Trophoblast cell (in vitro differentiated cells and primary cell): ENCODE measurements around the gene RAD51B.
A peak's percentile ranks its signal among the peaks of the same experiment; 100 is the strongest.

Experiments
- DNase-seq, 2 donors: peaks; one replicate each; pipeline ENCODE4 v3.0.0-alpha.2; 2016
- H2AFZ ChIP-seq: 2 replicates; pipeline ENCODE4 v1.6.1; 2013; ENCODE audit warnings: low read length, moderate library complexity, mild to moderate bottlenecking; ENCODE audit not compliant: insufficient read depth, poor library complexity
- H2AK5ac ChIP-seq: 2 replicates; pipeline ENCODE4 v1.6.1; 2013; ENCODE audit warnings: mild to moderate bottlenecking, low read length
- H2BK120ac ChIP-seq: 2 replicates; pipeline ENCODE4 v1.6.1; 2013; ENCODE audit warnings: low read length, mild to moderate bottlenecking, moderate library complexity; ENCODE audit not compliant: insufficient read depth, poor library complexity
- H2BK12ac ChIP-seq: 2 replicates; pipeline ENCODE4 v1.6.1; 2013; ENCODE audit warnings: mild to moderate bottlenecking, low read length, moderate library complexity
- H2BK5ac ChIP-seq: 2 replicates; pipeline ENCODE4 v1.6.1; 2013; ENCODE audit warnings: low read length, low read depth, moderate library complexity, mild to moderate bottlenecking; ENCODE audit not compliant: poor library complexity
- H3K14ac ChIP-seq: 2 replicates; pipeline ENCODE4 v1.6.1; 2013; ENCODE audit warnings: mild to moderate bottlenecking, low read length
- H3K18ac ChIP-seq: 2 replicates; pipeline ENCODE4 v1.6.1; 2013; ENCODE audit warnings: mild to moderate bottlenecking, low read length
- H3K23ac ChIP-seq: 2 replicates; pipeline ENCODE4 v1.6.1; 2013; ENCODE audit warnings: low read length
- H3K27ac ChIP-seq: 2 replicates; pipeline ENCODE4 v1.5.1; 2013; ENCODE audit warnings: low read depth, mild to moderate bottlenecking, inconsistent platforms, low read length, moderate library complexity
- H3K27me3 ChIP-seq: 2 replicates; pipeline ENCODE4 v1.6.1; 2013; ENCODE audit warnings: inconsistent platforms, mild to moderate bottlenecking, low read length, moderate library complexity; ENCODE audit not compliant: insufficient read depth
- H3K36me3 ChIP-seq, 2 experiments: 1 replicate in 1 of 2; 2 replicates in 1 of 2; pipeline ENCODE4 v1.6.1; 2013; ENCODE audit warnings: low read length in 2 of 2, mild to moderate bottlenecking in 2 of 2, moderate library complexity in 1 of 2; ENCODE audit not compliant: insufficient read depth in 2 of 2, control insufficient read depth in 1 of 2
- H3K4ac ChIP-seq: 2 replicates; pipeline ENCODE4 v1.6.1; 2013; ENCODE audit warnings: low read depth, mild to moderate bottlenecking, low read length, moderate library complexity
- H3K4me1 ChIP-seq, 2 experiments: 1 replicate in 1 of 2; 2 replicates in 1 of 2; pipeline ENCODE4 v1.6.1; 2013; ENCODE audit warnings: low read length in 2 of 2, mild to moderate bottlenecking in 2 of 2, moderate library complexity in 1 of 2; ENCODE audit not compliant: insufficient read depth in 2 of 2, control insufficient read depth in 1 of 2
- H3K4me2 ChIP-seq: 2 replicates; pipeline ENCODE4 v1.6.1; 2013; ENCODE audit warnings: inconsistent platforms, mild to moderate bottlenecking, low read length, moderate library complexity
- H3K4me3 ChIP-seq: 2 replicates; pipeline ENCODE4 v1.5.1; 2013; ENCODE audit warnings: mild to moderate bottlenecking, low read depth, low read length, inconsistent platforms
- H3K79me1 ChIP-seq: one replicate; pipeline ENCODE4 v1.6.1; 2013; ENCODE audit warnings: low read length
- H3K79me2 ChIP-seq: 2 replicates; pipeline ENCODE4 v1.6.1; 2013; ENCODE audit warnings: low read length, mild to moderate bottlenecking; ENCODE audit not compliant: control insufficient read depth, insufficient read depth, poor library complexity
- H3K9ac ChIP-seq: 2 replicates; pipeline ENCODE4 v1.6.1; 2013; ENCODE audit warnings: mild to moderate bottlenecking, low read length
- H3K9me3 ChIP-seq: 2 replicates; pipeline ENCODE4 v1.6.1; 2013; ENCODE audit warnings: low read depth, mild to moderate bottlenecking, control low read depth, inconsistent platforms, low read length; ENCODE audit not compliant: insufficient read depth
- H4K12ac ChIP-seq: 2 replicates; pipeline ENCODE4 v1.6.1; 2013; ENCODE audit warnings: low read depth, mild to moderate bottlenecking, low read length, moderate library complexity
- H4K8ac ChIP-seq: 2 replicates; pipeline ENCODE4 v1.6.1; 2013; ENCODE audit warnings: low read depth, mild to moderate bottlenecking, low read length, moderate library complexity
- H4K91ac ChIP-seq: one replicate; pipeline ENCODE4 v1.6.1; 2013; ENCODE audit warnings: low read depth, mild to moderate bottlenecking, low read length, moderate library complexity
- WGBS: extraction: QIAGEN DNeasy Blood & Tissue Kit; methylation state at CpG from one replicate; pipeline ENCODE4 v1.1.7; 2013; ENCODE audit warnings: missing lambda C conversion rate; ENCODE audit not compliant: insufficient read length, insufficient coverage; ENCODE audit errors: extremely low coverage; 5-methylcytosine and 5-hydroxymethylcytosine counted together

The RAD51B gene

DNA sequence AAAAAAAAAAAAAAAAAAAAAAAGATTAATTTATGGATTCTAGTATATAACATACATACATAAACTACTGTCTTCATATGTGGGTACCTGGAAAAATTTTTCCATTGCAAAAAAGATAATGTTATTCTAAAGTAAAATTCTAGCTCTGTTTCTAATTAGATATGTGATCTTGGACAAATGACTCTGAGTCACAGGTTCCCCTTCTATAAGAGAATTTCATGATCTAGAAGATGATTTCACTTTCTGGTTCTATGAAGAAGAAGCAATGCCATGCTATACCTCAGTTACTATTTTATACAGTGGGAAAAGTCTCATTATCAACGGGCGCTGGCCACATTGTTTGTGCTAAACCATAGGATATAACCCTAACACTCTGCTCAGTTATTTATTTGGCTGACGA lies 622.0 kb downstream of the RAD51B start:
- Histone ChIP-seq H3K4me3 (no peak overlapping the region), H3K14ac (no peak overlapping the region), H3K4me1 (no peaks in the 10 kb centered on the region), H3K27ac (no peak overlapping the region), H4K12ac (no peak overlapping the region), H2BK5ac (no peak overlapping the region), H4K91ac (no peak overlapping the region), H3K27me3 (no peaks in the 10 kb centered on the region), H3K79me1 (no peaks in the 10 kb centered on the region), H3K18ac (no peak overlapping the region), H3K4me2 (no peak overlapping the region), H3K9ac (no peak overlapping the region), H3K79me2 (no peaks in the 10 kb centered on the region), H2AK5ac (no peak overlapping the region), H4K8ac (no peak overlapping the region), H2AFZ (no peak overlapping the region), H2BK120ac (no peak overlapping the region), H2BK12ac (no peak overlapping the region), H3K36me3 (no peaks in the 10 kb centered on the region), H3K4ac (no peak overlapping the region), H3K23ac (no peak overlapping the region), H3K9me3 (no peaks in the 10 kb centered on the region)
- no peak for DNase-seq
- WGBS: no CpG with 5 or more reads among the region's 3 CpGs

GRCh38 chr14:68442828-68443629 lies 623.5 kb downstream of the RAD51B start:
- Histone ChIP-seq H3K27ac (no peak overlapping the region), H3K4me2 (no peak overlapping the region), H3K18ac (no peak overlapping the region), H2AFZ (no peak overlapping the region), H3K14ac (no peak overlapping the region), H2AK5ac (no peak overlapping the region), H2BK120ac (no peak overlapping the region), H3K79me1 (no peaks in the 10 kb centered on the region), H2BK5ac (no peak overlapping the region), H3K4ac (no peak overlapping the region), H2BK12ac (no peak overlapping the region), H4K91ac (no peak overlapping the region), H3K4me1 (no peaks in the 10 kb centered on the region), H4K12ac (no peak overlapping the region), H4K8ac (no peak overlapping the region), H3K79me2 (no peaks in the 10 kb centered on the region), H3K4me3 (no peak overlapping the region), H3K23ac (no peak overlapping the region), H3K27me3 (no peaks in the 10 kb centered on the region), H3K9ac (no peak overlapping the region), H3K36me3 (no peaks in the 10 kb centered on the region), H3K9me3 (no peaks in the 10 kb centered on the region)
- DNase-seq: no peak
- no CpG with 5 or more reads among the region's 9 CpGs for WGBS

DNA sequence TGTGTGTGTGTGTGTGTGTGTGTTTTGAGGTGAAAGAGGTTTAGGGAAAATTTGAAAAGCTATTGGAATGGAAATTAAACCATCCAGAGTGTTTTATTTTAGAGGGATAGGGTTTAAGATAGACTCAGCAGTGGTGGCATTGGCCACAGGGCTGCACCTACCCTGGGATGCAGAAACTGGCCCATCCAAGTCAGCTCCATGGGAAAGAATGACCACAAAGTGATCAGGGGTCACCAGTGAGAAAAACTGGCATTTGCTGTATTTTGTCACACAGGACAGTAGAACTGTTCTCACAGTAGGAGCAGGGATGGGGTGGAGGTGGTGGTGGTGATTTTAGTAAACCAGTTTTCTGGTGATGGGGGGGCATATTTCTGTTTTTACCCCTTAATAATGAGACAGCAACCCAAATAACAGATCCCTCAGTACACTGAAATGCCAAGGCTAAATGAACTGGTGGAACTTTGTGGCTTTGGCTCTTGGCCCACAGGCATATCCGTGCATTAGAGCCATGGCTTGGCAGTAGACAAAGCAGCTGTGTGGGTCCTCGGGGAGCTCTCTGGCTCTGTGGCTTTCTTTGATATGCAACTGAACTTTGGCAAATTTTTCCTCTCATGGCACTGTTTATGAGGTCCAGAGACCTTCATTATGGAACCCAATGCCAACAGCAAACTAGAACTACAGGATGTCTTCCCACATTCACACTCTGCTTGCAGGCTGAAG lies 625.0 kb downstream of the RAD51B start:
- Histone ChIP-seq H4K12ac (no peak overlapping the region), H2BK5ac (no peak overlapping the region), H4K91ac (no peak overlapping the region), H2AFZ (no peak overlapping the region), H3K9me3 (no peaks in the 10 kb centered on the region), H3K4me3 (no peak overlapping the region), H3K23ac (no peak overlapping the region), H3K27me3 (no peaks in the 10 kb centered on the region), H3K18ac (no peak overlapping the region), H3K9ac (no peak overlapping the region), H3K27ac (no peak overlapping the region), H2AK5ac (no peak overlapping the region), H3K4ac (no peak overlapping the region), H3K4me2 (no peak overlapping the region), H3K14ac (no peak overlapping the region), H2BK120ac (no peak overlapping the region), H4K8ac (no peak overlapping the region), H3K79me1 (peaks cover 1% of the 10 kb centered on the region), H2BK12ac (no peak overlapping the region), H3K79me2 (no peaks in the 10 kb centered on the region), H3K4me1 (no peaks in the 10 kb centered on the region), H3K36me3 (no peaks in the 10 kb centered on the region)
- no CpG with 5 or more reads among the region's 2 CpGs for WGBS
- DNase-seq: no peak

- H4K8ac ChIP-seq: no peak overlapping the region
- H2AFZ ChIP-seq: no peak overlapping the region
- H4K91ac ChIP-seq: no peak overlapping the region
- no peak overlapping the region for H3K23ac ChIP-seq
- H3K36me3 ChIP-seq: no peaks in the 10 kb centered on the region
- no peak overlapping the region for H3K18ac ChIP-seq
- no peak overlapping the region for H2BK5ac ChIP-seq
- no peak overlapping the region for H3K14ac ChIP-seq
- H3K27me3 ChIP-seq: no peaks in the 10 kb centered on the region
- peak overlapping the region; percentile 53 for H2BK12ac ChIP-seq
- H3K9me3 ChIP-seq: no peaks in the 10 kb centered on the region
- no peak overlapping the region for H3K27ac ChIP-seq
- no peak overlapping the region for H3K4ac ChIP-seq
- H3K4me2 ChIP-seq: no peak overlapping the region
- WGBS: no CpG with 5 or more reads among the region's 7 CpGs
- no peak overlapping the region for H2AK5ac ChIP-seq
- H3K4me1 ChIP-seq: no peaks in the 10 kb centered on the region
- peaks cover 8% of the 10 kb centered on the region for H3K79me1 ChIP-seq
- H4K12ac ChIP-seq: no peak overlapping the region
- H2BK120ac ChIP-seq: no peak overlapping the region
- no peak overlapping the region for H3K4me3 ChIP-seq
- DNase-seq: peak; percentile 44 to 81
- H3K9ac ChIP-seq: no peak overlapping the region
- H3K79me2 ChIP-seq: no peaks in the 10 kb centered on the region
Observed at GRCh38 chr14:68446243-68447040, 626.9 kb downstream of the RAD51B start.
